HepG2 (cell line): ENCODE results near the gene GFY. TPM values are rescaled to one million over a fixed set of nuclear protein-coding genes. Genes with fewer than 3 reads are reported as not detected.
A peak's percentile ranks its signal among the peaks of the same experiment; 100 is the strongest.

Experiments
- AFF4 ChIP-seq: sonication (generic); formaldehyde crosslinking; IDR thresholded peaks from 2 replicates; pipeline ENCODE4 v1.4.0; 2020; ENCODE audit warnings: missing genetic modification reagents
- ARHGAP35 ChIP-seq: sonication (generic); formaldehyde crosslinking; IDR thresholded peaks from 2 replicates; pipeline ENCODE4 v1.9.0; 2022; ENCODE audit warnings: mild to moderate bottlenecking, inconsistent platforms, moderate library complexity, missing genetic modification reagents, borderline replicate concordance
- KLF15 ChIP-seq: sonication (generic); formaldehyde crosslinking; IDR thresholded peaks from 2 replicates; pipeline ENCODE4 v1.8.1; 2023; ENCODE audit warnings: borderline replicate concordance, mild to moderate bottlenecking, inconsistent platforms, missing genetic modification reagents, mixed read lengths
- LRRFIP1 ChIP-seq: sonication (generic); formaldehyde crosslinking; conservative IDR thresholded peaks from 2 replicates; pipeline ENCODE4 v1.4.0; 2020; ENCODE audit warnings: missing genetic modification reagents
- NFYB ChIP-seq: sonication (generic); formaldehyde crosslinking; IDR thresholded peaks from 2 replicates; pipeline ENCODE4 v1.4.0; 2020; ENCODE audit warnings: missing genetic modification reagents
- NRL ChIP-seq: sonication (generic); formaldehyde crosslinking; IDR thresholded peaks from 2 replicates; pipeline ENCODE4 v1.5.0; 2020; ENCODE audit warnings: missing genetic modification reagents, mild to moderate bottlenecking, moderate library complexity, borderline replicate concordance
- RAD51 ChIP-seq: fragments of 450-650 bp; IDR thresholded peaks from 2 replicates; pipeline ENCODE4 v1.6.1; 2016; ENCODE audit warnings: borderline replicate concordance
- RBAK ChIP-seq: sonication (generic); formaldehyde crosslinking; IDR thresholded peaks from 2 replicates; pipeline ENCODE4 v1.5.1; 2020; ENCODE audit warnings: mild to moderate bottlenecking, missing genetic modification reagents
- RFXANK ChIP-seq: IDR thresholded peaks from 2 replicates; pipeline ENCODE4 v1.6.1; 2016
- TAF1 ChIP-seq: sonication (generic); formaldehyde crosslinking; IDR thresholded peaks from 2 replicates; pipeline ENCODE4 v1.4.0; 2020; ENCODE audit warnings: missing genetic modification reagents
- TFDP2 ChIP-seq: sonication (generic); formaldehyde crosslinking; IDR thresholded peaks from 2 replicates; pipeline ENCODE4 v1.4.0; 2020; ENCODE audit warnings: missing genetic modification reagents
- TIGD3 ChIP-seq: sonication (generic); formaldehyde crosslinking; IDR thresholded peaks from 2 replicates; pipeline ENCODE4 v1.5.1; 2020; ENCODE audit warnings: mild to moderate bottlenecking, missing genetic modification reagents, borderline replicate concordance
- ZNF296 ChIP-seq: sonication (generic); formaldehyde crosslinking; conservative IDR thresholded peaks from 2 replicates; pipeline ENCODE4 v1.5.0; 2020; ENCODE audit warnings: mild to moderate bottlenecking, missing genetic modification reagents
- ZNF574 ChIP-seq: sonication (generic); formaldehyde crosslinking; IDR thresholded peaks from 2 replicates; pipeline ENCODE4 v1.4.0; 2020; ENCODE audit warnings: missing genetic modification reagents
- ZNF780A ChIP-seq: sonication (generic); formaldehyde crosslinking; IDR thresholded peaks from 2 replicates; pipeline ENCODE4 v1.8.0; 2022; ENCODE audit warnings: mild to moderate bottlenecking, missing genetic modification reagents, moderate library complexity
- ZNF790 ChIP-seq: sonication (generic); formaldehyde crosslinking; IDR thresholded peaks from 2 replicates; pipeline ENCODE4 v1.8.0; 2022; ENCODE audit warnings: missing genetic modification reagents, mild to moderate bottlenecking, borderline replicate concordance
- ZNF891 ChIP-seq: sonication (generic); formaldehyde crosslinking; IDR thresholded peaks from 2 replicates; pipeline ENCODE4 v1.5.0; 2020; ENCODE audit warnings: mild to moderate bottlenecking, missing genetic modification reagents
- polyA plus RNA-seq, 8 experiments: library from polyadenylated mRNA; depleted of rRNA in 3 of 8; stranded (reverse) in 7 of 8; unstranded in 1 of 8; fragments of >200 nt; fragmentation: Illumina TruSeq in 4 of 8; extraction: Trizol in 4 of 8; gene quantifications; 2 replicates each; pipeline versions ENCODE4 v1.2.1 to v1.2.3, GENCODE V29; 2011 to 2016; ENCODE audit warnings: low read depth in 4 of 8, missing spikeins in 1 of 8, mixed read lengths in 1 of 8; ENCODE audit not compliant: insufficient read depth in 1 of 8
- total RNA-seq, 5 experiments: library from RNA; depleted of rRNA; stranded (reverse); fragments of >200 nt; fragmentation: Illumina TruSeq; extraction: Trizol; gene quantifications; 2 replicates each; pipeline ENCODE4 v1.2.3, GENCODE V29; 2016; ENCODE audit warnings: low read depth in 1 of 5

The GFY gene
- total and polyA plus RNA-seq, 2 of the 13 experiments (the other 11 are each of a cell fraction or from before 2014, with no cell fraction given): not detected

- TF ChIP-seq ZNF574 (CRISPR knock-in tag) (peak; percentile 85), ZNF780A (CRISPR knock-in tag) (no peak), LRRFIP1 (CRISPR knock-in tag) (no peak), ZNF296 (CRISPR knock-in tag) (no peak), RBAK (CRISPR knock-in tag) (no peak), TFDP2 (peak; percentile 65; the same call in 1 of the 2 replicates), KLF15 (no peak), ZNF891 (CRISPR knock-in tag) (no peak), TIGD3 (CRISPR knock-in tag) (0 out of 2 replicates have a peak, but pooled peaks have one; percentile 71), NRL (CRISPR knock-in tag) (no peak), RAD51 (no peak), TAF1 (CRISPR knock-in tag) (peak; percentile 18; the same call in 1 of the 2 replicates), RFXANK (CRISPR knock-in tag) (no peak), AFF4 (CRISPR knock-in tag) (no peak), ZNF790 (no peak), ARHGAP35 (CRISPR knock-in tag) (peak; percentile 51; the same call in 1 of the 2 replicates), NFYB (CRISPR knock-in tag) (no peak)
Measured at GRCh38 chr19:49473868-49474541, 48.8 kb downstream of the GFY start, which contains the start of gene FLT3LG (continued).
